Lower leg skin (tissue), 3 donors: ENCODE measurements around the gene ELOVL5.

Experiments
- POLR2A ChIP-seq, 2 donors: fragments of 450-650 bp; IDR thresholded peaks; one replicate each; pipeline ENCODE4 v1.6.1; 2016 to 2017; ENCODE audit warnings: antibody characterized with exemption in 2 of 2, mild to moderate bottlenecking in 1 of 2, moderate library complexity in 1 of 2
- TF ChIP-seq, protein P1 (sequence below), 3 donors: fragments of 450-650 bp; IDR thresholded peaks; one replicate each; pipeline ENCODE4 v1.5.1; 2016; ENCODE audit warnings: antibody characterized with exemption in 3 of 3, mild to moderate bottlenecking in 3 of 3, moderate library complexity in 2 of 3

DNA sequence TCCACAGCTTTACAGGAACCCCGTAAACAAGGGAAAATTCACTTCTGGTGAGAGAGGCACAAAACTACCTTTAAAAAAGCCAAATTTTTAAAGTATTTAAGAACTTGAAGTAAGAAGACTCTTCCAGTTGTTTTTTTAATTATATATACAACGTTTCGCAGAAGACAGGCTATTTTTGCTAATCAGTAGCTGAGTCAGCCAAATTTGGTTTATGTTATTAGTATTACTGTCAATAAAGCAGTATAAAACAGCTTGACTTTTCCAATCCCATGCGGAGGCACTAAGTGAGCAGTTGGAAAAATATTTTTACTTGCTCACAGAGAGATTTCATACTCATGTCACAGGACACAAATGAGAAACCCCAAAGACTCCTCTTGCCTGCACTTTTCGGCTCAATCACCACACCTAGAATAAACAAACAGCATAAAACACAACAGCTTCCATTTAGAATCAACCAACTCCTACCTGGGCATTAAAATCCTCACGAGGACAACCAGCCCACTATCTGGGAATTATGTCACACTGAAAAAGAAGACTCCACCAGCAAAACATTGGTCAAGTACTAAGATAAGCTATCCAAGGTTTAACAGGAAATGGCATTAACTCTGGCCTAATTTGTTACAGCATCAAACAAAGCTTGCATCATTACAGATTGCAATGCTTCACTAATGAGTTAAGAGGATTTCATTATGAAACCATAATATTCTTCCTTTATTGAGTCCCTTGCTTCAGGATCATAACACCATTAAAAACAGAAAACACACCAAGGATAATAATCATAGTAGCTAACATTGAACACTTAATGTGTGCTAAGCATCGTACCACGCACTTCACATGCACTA lies 26.3 kb downstream of the ELOVL5 start:
- TF ChIP-seq, protein P1, sequence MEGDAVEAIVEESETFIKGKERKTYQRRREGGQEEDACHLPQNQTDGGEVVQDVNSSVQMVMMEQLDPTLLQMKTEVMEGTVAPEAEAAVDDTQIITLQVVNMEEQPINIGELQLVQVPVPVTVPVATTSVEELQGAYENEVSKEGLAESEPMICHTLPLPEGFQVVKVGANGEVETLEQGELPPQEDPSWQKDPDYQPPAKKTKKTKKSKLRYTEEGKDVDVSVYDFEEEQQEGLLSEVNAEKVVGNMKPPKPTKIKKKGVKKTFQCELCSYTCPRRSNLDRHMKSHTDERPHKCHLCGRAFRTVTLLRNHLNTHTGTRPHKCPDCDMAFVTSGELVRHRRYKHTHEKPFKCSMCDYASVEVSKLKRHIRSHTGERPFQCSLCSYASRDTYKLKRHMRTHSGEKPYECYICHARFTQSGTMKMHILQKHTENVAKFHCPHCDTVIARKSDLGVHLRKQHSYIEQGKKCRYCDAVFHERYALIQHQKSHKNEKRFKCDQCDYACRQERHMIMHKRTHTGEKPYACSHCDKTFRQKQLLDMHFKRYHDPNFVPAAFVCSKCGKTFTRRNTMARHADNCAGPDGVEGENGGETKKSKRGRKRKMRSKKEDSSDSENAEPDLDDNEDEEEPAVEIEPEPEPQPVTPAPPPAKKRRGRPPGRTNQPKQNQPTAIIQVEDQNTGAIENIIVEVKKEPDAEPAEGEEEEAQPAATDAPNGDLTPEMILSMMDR (IDR thresholded peaks at IDR 0.05), result no peak
- TF ChIP-seq POLR2A (IDR thresholded peaks at IDR 0.05), result no peak
